KMS-11 (cell line): ENCODE measurements around the gene SMOC2.

Experiments
- H2AFZ ChIP-seq: fragments of 200-600 bp; sonication (generic); 2 replicates; pipeline ENCODE4 v1.6.1; 2016; ENCODE audit warnings: antibody characterized with exemption, mixed run types, low read depth
- H3K27ac ChIP-seq: fragments of 200-600 bp; sonication (generic); 2 replicates; pipeline ENCODE4 v1.6.1; 2016; ENCODE audit warnings: mild to moderate bottlenecking, mixed run types
- H3K27me3 ChIP-seq: fragments of 200-600 bp; sonication (generic); 2 replicates; pipeline ENCODE4 v1.6.1; 2017; ENCODE audit warnings: mild to moderate bottlenecking, low read depth, mixed run types, moderate library complexity; ENCODE audit not compliant: insufficient read depth
- H3K36me3 ChIP-seq: fragments of 200-600 bp; sonication (generic); 2 replicates; pipeline ENCODE4 v1.6.1; 2017; ENCODE audit warnings: mild to moderate bottlenecking, mixed run types; ENCODE audit not compliant: insufficient read depth
- H3K4me1 ChIP-seq: fragments of 200-600 bp; sonication (generic); 2 replicates; pipeline ENCODE4 v1.6.1; 2016; ENCODE audit warnings: mild to moderate bottlenecking, low read depth, mixed run types; ENCODE audit not compliant: poor library complexity, severe bottlenecking
- H3K4me2 ChIP-seq: fragments of 200-600 bp; sonication (generic); 2 replicates; pipeline ENCODE4 v1.7.0; 2016; ENCODE audit warnings: mild to moderate bottlenecking, mixed run types
- H3K4me3 ChIP-seq: fragments of 200-600 bp; sonication (generic); IDR thresholded peaks from 2 replicates; pipeline ENCODE4 v1.6.1; 2017; ENCODE audit warnings: low read depth, low read length, mixed read lengths; ENCODE audit not compliant: insufficient read depth
- H3K79me2 ChIP-seq: fragments of 200-600 bp; sonication (generic); 2 replicates; pipeline ENCODE4 v1.6.1; 2016; ENCODE audit warnings: low read depth, mixed run types; ENCODE audit not compliant: insufficient read depth
- H3K9ac ChIP-seq: fragments of 200-600 bp; sonication (generic); 2 replicates; pipeline ENCODE4 v1.6.1; 2016; ENCODE audit warnings: mild to moderate bottlenecking, mixed run types
- H4K20me1 ChIP-seq: fragments of 200-600 bp; sonication (generic); 2 replicates; pipeline ENCODE4 v1.6.1; 2016; ENCODE audit warnings: mild to moderate bottlenecking, mixed run types; ENCODE audit not compliant: insufficient read depth
- TF ChIP-seq, protein P1 (sequence below): fragments of 200-600 bp; sonication (generic); conservative IDR thresholded peaks from 2 replicates; pipeline ENCODE4 v1.6.1; 2017; ENCODE audit warnings: low read depth, mild to moderate bottlenecking, antibody characterized with exemption, low read length, moderate library complexity, mixed read lengths

Gene SMOC2

DNA sequence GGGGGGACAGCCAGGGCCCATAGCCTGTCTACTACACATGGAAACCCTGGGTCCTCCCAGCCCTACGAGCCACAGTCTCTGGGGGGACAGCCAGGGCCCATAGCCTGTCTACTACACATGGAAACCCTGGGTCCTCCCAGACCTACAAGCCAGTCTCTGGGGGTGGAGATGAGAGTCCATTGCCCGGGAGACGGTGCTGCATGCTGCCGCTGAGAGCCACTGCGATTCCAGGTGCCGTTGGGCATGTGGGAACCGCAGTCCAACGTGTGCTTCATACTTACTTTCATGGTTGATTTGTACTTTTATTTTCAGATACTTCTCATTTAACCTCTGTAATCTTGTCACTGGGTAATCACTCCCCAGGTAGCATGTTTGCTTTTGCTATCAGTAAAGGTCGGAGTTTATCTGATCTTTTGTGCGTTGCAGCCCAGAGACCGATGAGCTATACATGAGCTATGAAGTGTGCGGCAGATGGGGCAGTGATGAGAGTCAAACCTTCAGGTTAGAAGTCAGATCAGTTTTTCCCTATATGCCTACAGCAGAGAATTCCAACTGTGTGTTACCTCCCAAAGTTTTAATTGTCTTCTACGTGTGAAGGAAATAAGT, 58.2 kb downstream of the SMOC2 start:
- Histone ChIP-seq H3K4me1 (no peaks in the 10 kb centered on the region), H4K20me1 (no peaks in the 10 kb centered on the region), H3K36me3 (no peaks in the 10 kb centered on the region), H3K27me3 (no peaks in the 10 kb centered on the region), H3K4me2 (no peak overlapping the region), H2AFZ (no peak overlapping the region), H3K79me2 (no peaks in the 10 kb centered on the region), H3K4me3 (no peak overlapping the region), H3K27ac (no peak overlapping the region), H3K9ac (no peak overlapping the region)
- TF ChIP-seq, protein P1, sequence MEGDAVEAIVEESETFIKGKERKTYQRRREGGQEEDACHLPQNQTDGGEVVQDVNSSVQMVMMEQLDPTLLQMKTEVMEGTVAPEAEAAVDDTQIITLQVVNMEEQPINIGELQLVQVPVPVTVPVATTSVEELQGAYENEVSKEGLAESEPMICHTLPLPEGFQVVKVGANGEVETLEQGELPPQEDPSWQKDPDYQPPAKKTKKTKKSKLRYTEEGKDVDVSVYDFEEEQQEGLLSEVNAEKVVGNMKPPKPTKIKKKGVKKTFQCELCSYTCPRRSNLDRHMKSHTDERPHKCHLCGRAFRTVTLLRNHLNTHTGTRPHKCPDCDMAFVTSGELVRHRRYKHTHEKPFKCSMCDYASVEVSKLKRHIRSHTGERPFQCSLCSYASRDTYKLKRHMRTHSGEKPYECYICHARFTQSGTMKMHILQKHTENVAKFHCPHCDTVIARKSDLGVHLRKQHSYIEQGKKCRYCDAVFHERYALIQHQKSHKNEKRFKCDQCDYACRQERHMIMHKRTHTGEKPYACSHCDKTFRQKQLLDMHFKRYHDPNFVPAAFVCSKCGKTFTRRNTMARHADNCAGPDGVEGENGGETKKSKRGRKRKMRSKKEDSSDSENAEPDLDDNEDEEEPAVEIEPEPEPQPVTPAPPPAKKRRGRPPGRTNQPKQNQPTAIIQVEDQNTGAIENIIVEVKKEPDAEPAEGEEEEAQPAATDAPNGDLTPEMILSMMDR, result no peak

DNA sequence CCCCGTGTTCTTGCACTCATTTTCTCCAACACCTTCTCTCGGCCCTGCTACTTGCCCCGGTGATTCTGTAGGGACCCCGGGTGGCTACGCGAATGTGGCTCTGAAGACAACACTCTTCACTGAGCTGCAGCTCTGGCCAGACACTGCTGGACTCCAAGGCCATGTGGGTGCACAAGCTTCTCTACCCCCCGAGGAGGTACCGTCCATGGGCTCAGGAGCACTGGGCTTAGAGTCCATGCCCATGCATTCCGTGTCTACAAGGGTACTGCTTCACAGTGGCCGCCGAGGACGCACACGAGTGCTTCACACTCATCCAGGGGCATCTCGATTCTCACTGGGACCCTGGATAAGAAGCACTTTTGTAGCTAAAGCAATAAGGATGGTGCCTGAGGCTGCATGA, 59.5 kb downstream of the SMOC2 start:
- H3K4me3 ChIP-seq, result no peak overlapping the region
- no peaks in the 10 kb centered on the region for H3K27me3 ChIP-seq
- H3K36me3 ChIP-seq, result no peaks in the 10 kb centered on the region
- no peaks in the 10 kb centered on the region for H3K79me2 ChIP-seq
- no peaks in the 10 kb centered on the region for H4K20me1 ChIP-seq
- H3K4me2 ChIP-seq, result no peak overlapping the region
- H2AFZ ChIP-seq, result no peak overlapping the region
- no peak overlapping the region for H3K9ac ChIP-seq
- TF ChIP-seq, protein P1, result no peak
- H3K27ac ChIP-seq, result no peak overlapping the region
- no peaks in the 10 kb centered on the region for H3K4me1 ChIP-seq

DNA sequence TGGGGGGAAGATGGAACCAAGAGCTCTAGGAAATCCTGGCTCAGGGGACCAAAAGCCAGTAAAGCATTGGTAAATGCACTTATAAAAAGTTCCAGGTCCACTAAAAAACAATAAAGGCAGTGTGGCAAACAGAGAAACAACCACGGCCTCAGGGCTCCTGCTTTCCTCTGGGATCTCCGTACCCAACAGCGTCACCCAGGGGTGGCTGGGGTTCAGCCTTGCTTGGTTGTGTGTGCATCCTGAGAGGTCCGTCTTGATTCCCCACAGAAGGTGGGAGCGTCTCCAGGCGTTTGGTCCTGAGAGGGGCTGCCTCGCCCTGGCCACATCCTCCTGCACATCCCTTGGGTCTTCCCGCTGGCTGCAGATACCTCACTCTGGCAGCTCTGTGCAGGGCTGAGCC, 60.6 kb downstream of the SMOC2 start:
- H3K36me3 ChIP-seq, result no peaks in the 10 kb centered on the region
- no peak overlapping the region for H2AFZ ChIP-seq
- H3K9ac ChIP-seq, result no peak overlapping the region
- TF ChIP-seq, protein P1, result no peak
- H3K79me2 ChIP-seq, result no peaks in the 10 kb centered on the region
- no peaks in the 10 kb centered on the region for H4K20me1 ChIP-seq
- no peak overlapping the region for H3K4me3 ChIP-seq
- H3K4me2 ChIP-seq, result no peak overlapping the region
- H3K4me1 ChIP-seq, result no peaks in the 10 kb centered on the region
- H3K27me3 ChIP-seq, result no peaks in the 10 kb centered on the region
- H3K27ac ChIP-seq, result no peak overlapping the region

DNA sequence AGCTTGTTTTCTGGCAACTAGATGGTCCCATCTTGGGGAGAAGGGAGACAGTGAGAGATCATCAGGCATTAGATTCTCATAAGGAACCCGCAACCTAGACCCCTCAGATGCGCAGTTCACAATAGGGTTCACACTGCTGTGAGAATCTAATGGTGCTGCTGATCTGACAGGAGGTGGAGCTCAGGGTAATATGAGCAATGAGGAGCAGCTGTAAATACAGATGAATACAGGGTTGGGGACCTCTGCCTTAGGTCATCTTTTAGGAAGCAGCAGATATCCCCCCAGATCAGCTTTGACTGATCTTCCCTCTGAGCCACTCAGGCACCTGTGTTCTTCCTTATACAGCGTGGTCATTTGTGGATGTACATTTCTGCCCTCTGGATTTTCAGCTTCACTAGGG, 63.4 kb downstream of the SMOC2 start:
- no peak overlapping the region for H2AFZ ChIP-seq

More for the DNA sequence above, 63.4 kb downstream of the SMOC2 start:
- Histone ChIP-seq H3K4me1 (no peaks in the 10 kb centered on the region), H3K27ac (no peak overlapping the region), H3K4me2 (no peak overlapping the region), H4K20me1 (no peaks in the 10 kb centered on the region), H3K27me3 (no peaks in the 10 kb centered on the region), H3K9ac (no peak overlapping the region), H3K4me3 (no peak overlapping the region), H3K79me2 (no peaks in the 10 kb centered on the region), H3K36me3 (no peaks in the 10 kb centered on the region)
- TF ChIP-seq, protein P1, result no peak
